Tibial nerve (tissue), 4 donors: ENCODE data around the gene DOCK2.

ENCODE experiments used
- CTCF ChIP-seq, 5 experiments: fragments of 200-600 bp in 3 of 5; fragments of 450-650 bp in 2 of 5; sonication (generic) in 3 of 5; IDR thresholded peaks; one replicate each; pipeline ENCODE4 v1.5.1; 2016 to 2019; ENCODE audit warnings: antibody characterized with exemption in 5 of 5, mild to moderate bottlenecking in 3 of 5, moderate library complexity in 2 of 5
- EP300 ChIP-seq, 2 donors: sonication (generic); formaldehyde crosslinking; IDR thresholded peaks; one replicate each; pipeline ENCODE4 v1.6.1; 2017; ENCODE audit warnings: antibody characterized with exemption in 2 of 2, mild to moderate bottlenecking in 1 of 2

GRCh38 chr5:169602535-169602934, 34.5 kb upstream of the DOCK2 start:
- no peak for TF ChIP-seq EP300 (IDR thresholded peaks at IDR 0.05)
- no peak for TF ChIP-seq CTCF (IDR thresholded peaks at IDR 0.05)
